Coronary artery (tissue), 2 donors: ENCODE measurements around the gene GPRC5B.

Experiments
- DNase-seq: peaks from one replicate; pipeline ENCODE4 v3.0.0-alpha.2; 2017; ENCODE audit warnings: low spot score
- H3K27ac ChIP-seq, 2 donors: fragments of 200-600 bp; sonication (generic); one replicate each; pipeline ENCODE4 v1.5.1; 2016 to 2019
- H3K4me3 ChIP-seq: fragments of 200-600 bp; sonication (generic); 2 replicates; pipeline ENCODE4 v1.5.1; 2016; ENCODE audit warnings: mild to moderate bottlenecking, moderate library complexity
- TF ChIP-seq, protein P1 (sequence below): fragments of 200-600 bp; sonication (generic); IDR thresholded peaks from one replicate; pipeline ENCODE4 v1.5.1; 2019; ENCODE audit warnings: antibody characterized with exemption

Gene GPRC5B

DNA sequence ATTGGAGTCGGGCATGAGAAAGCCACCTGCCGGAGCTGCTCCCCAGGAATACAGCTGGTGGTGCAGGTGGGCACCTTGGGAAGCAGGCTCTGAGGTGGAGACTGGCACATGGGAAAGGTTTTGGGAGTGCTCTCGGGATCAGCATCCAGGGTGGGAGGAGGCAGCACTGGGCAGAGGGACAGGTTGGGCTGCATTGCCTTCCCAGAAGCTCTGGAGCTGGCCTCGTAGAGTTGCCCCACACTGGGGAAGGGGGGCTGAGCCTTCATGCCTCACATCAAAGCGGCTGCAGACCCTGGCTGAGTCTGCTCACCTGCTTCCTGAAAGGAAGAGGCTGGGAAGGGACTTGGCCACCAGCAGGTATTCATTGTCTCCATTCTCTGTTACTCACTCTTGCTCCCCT lies 13.5 kb upstream of the GPRC5B start:
- no peak for DNase-seq
- Histone ChIP-seq H3K4me3 (no peak overlapping the region), H3K27ac (no peak overlapping the region)
- TF ChIP-seq, protein P1, sequence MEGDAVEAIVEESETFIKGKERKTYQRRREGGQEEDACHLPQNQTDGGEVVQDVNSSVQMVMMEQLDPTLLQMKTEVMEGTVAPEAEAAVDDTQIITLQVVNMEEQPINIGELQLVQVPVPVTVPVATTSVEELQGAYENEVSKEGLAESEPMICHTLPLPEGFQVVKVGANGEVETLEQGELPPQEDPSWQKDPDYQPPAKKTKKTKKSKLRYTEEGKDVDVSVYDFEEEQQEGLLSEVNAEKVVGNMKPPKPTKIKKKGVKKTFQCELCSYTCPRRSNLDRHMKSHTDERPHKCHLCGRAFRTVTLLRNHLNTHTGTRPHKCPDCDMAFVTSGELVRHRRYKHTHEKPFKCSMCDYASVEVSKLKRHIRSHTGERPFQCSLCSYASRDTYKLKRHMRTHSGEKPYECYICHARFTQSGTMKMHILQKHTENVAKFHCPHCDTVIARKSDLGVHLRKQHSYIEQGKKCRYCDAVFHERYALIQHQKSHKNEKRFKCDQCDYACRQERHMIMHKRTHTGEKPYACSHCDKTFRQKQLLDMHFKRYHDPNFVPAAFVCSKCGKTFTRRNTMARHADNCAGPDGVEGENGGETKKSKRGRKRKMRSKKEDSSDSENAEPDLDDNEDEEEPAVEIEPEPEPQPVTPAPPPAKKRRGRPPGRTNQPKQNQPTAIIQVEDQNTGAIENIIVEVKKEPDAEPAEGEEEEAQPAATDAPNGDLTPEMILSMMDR: no peak

DNA sequence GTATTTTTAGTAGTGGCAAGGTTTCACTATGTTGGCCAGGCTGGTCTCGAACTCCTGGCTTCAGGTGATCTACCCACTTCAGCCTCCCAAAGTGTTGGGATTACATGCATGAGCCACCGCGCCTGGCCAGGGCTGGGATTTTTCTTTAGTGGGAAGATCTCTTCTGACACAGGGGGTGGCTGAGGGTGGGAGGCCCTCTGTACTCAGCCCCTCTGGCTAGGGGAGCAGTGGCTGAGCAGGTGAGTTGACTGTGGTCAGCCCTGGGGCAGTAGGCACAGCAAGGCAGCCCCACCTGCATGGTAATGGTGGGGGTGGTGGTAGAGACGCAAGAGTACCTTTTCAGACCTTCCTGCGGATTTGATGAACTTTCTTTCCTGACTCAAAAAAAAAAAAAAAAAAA lies 12.3 kb upstream of the GPRC5B start:
- TF ChIP-seq, protein P1: no peak
- no peak for DNase-seq
- H3K4me3 ChIP-seq: no peak overlapping the region
- H3K27ac ChIP-seq: no peak overlapping the region

DNA sequence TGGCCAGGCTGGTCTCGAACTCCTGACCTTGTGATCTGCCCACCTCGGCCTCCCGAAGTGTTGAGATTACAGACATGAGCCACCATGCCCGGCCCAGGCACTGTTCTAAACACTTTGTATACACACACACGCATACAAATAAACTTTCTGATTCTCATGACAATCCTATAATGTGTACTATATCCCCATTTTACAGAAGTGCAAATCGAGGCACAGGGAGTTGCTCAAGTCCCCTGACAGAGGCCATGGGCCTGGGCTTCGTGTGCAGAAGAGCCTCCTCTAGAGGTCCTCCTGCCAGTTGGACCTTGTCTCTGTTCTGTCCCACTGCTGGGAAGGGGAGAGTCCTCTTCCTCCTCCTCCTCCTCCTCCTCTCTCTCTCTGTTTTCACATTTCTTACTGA lies 9.9 kb upstream of the GPRC5B start:
- Histone ChIP-seq H3K27ac (no peak overlapping the region), H3K4me3 (no peak overlapping the region)
- no peak for DNase-seq
- TF ChIP-seq, protein P1: no peak

DNA sequence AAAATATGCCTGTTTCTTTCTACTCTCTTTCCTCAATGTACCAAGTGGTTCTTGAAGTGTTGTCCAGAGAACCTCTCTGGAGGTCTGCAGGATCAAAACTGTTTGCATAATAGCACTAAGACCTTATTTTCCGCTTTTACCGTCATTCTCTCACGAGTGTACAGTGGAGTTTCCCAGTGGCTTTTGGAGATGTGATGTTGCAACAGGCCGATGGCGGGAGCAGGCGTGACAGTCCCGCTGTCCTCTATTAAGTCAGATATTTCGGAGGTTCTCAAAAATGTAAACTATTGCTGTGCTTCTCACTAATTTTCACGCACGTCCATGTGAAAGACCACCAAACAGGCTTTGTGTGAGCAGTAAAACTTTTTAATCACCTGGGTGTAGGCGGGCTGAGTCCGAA lies 8.3 kb upstream of the GPRC5B start:
- TF ChIP-seq, protein P1: no peak
- H3K4me3 ChIP-seq: no peak overlapping the region
- DNase-seq: no peak
- no peak overlapping the region for H3K27ac ChIP-seq

DNA sequence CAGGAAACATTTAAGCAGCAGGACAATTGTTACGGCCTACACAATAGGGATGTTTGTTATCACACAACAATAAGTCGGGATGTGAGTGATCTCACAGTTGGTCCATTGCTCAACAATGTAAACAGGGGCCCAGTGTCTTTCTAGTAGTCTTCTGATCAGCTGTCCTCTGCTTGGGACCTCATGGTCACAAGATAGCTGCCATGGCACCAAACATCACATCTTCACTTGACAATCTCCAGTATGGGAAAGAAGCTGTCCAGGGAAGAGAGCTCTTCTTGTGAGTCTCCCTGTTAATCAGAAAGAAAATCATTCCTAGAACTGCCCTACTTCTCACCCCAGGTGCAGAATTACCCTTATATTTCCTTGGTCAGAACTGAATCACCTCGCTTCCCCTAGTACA lies 6.3 kb upstream of the GPRC5B start:
- TF ChIP-seq, protein P1: no peak
- DNase-seq: no peak
- Histone ChIP-seq H3K4me3 (no peak overlapping the region), H3K27ac (no peak overlapping the region)

DNA sequence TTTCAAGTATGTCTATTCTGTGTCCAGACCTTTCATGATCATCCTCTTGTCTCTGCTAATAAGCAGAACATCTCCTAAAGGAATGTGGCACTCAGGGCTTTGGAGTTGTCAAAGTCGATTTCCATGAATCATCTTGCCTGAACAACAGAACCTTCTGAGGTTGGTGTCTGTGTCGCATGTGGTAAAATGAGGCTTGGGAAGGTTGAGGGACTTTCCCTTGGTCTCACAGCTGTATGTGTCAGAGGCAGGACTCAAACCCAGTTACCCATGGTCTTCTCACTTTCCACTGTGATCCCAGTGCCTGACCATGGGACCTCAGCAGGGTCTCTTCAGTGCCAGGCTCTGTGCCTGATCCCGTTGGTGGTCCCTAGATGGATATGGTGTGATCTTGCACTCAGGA lies 4.2 kb upstream of the GPRC5B start:
- Histone ChIP-seq H3K4me3 (no peak overlapping the region), H3K27ac (no peak overlapping the region)
- TF ChIP-seq, protein P1: no peak
- no peak for DNase-seq

DNA sequence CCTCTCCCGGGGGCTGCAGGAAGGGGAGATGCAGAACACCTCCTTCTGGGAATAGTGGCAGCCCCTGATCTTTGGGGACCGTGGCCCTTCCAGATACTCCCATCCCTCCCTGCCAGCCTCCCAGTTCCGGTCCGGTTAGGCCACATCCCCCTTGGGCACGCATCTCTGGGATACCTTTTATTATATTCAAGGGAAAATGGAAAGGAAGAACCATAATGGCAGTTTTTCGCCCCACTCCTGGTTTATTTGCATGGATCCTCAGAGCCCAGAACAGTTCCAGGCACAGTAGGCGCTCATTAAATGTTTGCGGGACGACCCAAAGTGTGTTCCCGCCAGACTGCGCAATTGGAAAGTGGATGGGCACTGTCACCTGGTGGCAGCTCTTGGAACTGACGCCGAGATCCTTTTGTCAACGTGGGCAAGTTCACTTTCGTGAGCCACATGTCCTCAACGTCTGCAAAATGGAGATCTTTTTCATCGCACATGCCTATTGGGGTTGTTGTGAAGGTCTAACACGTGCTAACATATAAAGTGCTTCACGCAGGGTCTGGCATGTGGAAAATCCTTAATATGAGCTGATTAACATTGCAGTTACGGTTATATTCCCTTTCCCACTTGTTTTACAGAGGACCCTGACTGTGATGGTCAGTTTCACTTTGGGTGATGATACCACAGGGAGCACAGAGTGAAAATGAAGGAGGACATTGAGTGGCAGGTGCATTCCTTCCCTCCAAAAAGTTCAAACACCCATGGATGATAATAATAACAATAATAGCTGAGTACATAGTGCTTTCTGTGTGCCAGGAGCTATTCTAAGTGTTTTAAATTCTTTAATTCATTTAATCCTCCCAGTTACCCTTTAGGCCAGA lies 1.7 kb upstream of the GPRC5B start:
- TF ChIP-seq, protein P1: peak; percentile 100
- peak; percentile 85 for DNase-seq
- peak overlapping the region; percentile 71 for H3K4me3 ChIP-seq
- no peak overlapping the region for H3K27ac ChIP-seq
